ENCODE measurements around the gene VWA8. TPM values are rescaled to one million over a fixed set of nuclear protein-coding genes. Genes with fewer than 3 reads are reported as not detected.

VWA8 gene
- total RNA-seq, 5 donors from 2014 or later (not counting 1 experiment from before 2014, with no cell fraction given) = 17.8 to 27.1 (median 22.9) TPM

DNA sequence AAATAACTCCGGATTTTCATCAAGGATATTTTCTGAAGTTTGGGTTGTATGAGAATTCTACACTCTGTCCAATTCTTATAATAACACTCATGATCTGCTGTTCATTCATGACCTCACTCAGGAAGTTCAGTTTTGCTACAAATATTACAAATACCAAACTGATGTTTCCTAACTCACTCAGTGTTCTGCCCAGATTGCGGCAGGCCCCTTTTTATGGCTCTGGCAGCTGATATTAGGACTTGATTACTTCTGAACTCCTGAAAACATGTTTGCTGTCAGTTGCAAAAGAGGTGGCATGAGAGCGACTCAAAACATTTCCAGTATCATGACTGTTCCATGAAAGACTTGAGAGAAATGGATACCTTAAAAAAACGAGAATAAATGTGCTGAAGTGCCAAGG, 315.6 kb downstream of the VWA8 start:
- Mint-ChIP-seq H3K4me3 (no peak overlapping the region), H3K9me3 (no peaks in the 10 kb centered on the region), H3K36me3 (no peaks in the 10 kb centered on the region), H3K27me3 (no peaks in the 10 kb centered on the region), H3K27ac (no peak overlapping the region), H3K4me1 (peaks cover 0 to 4% (median 0%) of the 10 kb centered on the region in 3 donors)
- WGBS (ENCODE audit: insufficient coverage) = 56% methylated on average over 1 of the region's 4 CpGs
- Histone ChIP-seq H3K36me3 (ENCODE audit: control insufficient read depth in 2 of 2, extremely low read depth in 1 of 2, insufficient read depth in 1 of 2, low read length in 1 of 2) (no peaks in the 10 kb centered on the region), H3K9me3 (no peaks in the 10 kb centered on the region), H3K27me3 (replicated peaks in 1 of 2; ENCODE audit: control insufficient read depth in 2 of 2, extremely low read depth in 1 of 2, insufficient read depth in 2 of 2, low read length in 1 of 2) (no peaks in the 10 kb centered on the region), H3K4me1 (ENCODE audit: control insufficient read depth in 1 of 2, extremely low read depth in 1 of 2, insufficient read depth in 2 of 2, low read length in 2 of 2) (no peaks in the 10 kb centered on the region), H3K27ac (ENCODE audit: low read length) (no peak overlapping the region), H3K4me3 (ENCODE audit: control insufficient read depth in 1 of 2, extremely low read depth in 1 of 2, low read length in 1 of 2) (no peak overlapping the region)
- ChIA-PET CTCF (interaction anchor here in 1 of 2 donors (0.5 to 0.7 kb wide), 2 partner anchors 17 to 467 kb away, joined by 3 to 5 read pairs; no protein-coding TSS in a partner anchor), POLR2A (interaction anchor here in 1 of 2 donors (0.6 to 0.7 kb wide), 2 partner anchors 25 to 45 kb away, joined by 3 read pairs; no protein-coding TSS in a partner anchor)
- no peak for DNase-seq
- no peak for ATAC-seq (replicated peaks in 1 of 4)

DNA sequence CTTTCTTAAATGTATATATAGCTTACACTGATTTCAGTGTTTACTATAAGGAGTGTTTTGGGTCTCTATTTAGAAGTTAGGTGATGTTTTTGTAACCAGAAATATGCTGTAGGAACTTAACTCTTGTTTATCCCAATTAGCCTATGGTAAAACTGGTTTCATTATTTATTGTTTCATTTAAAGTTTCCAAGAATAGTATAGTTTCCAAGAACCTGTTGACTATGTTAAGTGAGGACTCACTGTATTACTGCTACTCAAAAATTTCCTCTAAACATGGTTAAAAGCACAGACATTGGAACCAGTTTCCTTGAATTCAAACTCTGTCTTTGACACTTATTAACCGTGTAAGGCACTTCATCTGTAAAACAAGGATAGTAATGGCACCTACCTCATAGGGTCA, 316.2 kb downstream of the VWA8 start:
- Histone ChIP-seq H3K27ac (ENCODE audit: low read length) (no peak overlapping the region), H3K27me3 (replicated peaks in 1 of 2; ENCODE audit: control insufficient read depth in 2 of 2, extremely low read depth in 1 of 2, insufficient read depth in 2 of 2, low read length in 1 of 2) (no peaks in the 10 kb centered on the region), H3K9me3 (no peaks in the 10 kb centered on the region), H3K4me3 (ENCODE audit: control insufficient read depth in 1 of 2, extremely low read depth in 1 of 2, low read length in 1 of 2) (no peak overlapping the region), H3K4me1 (ENCODE audit: control insufficient read depth in 1 of 2, extremely low read depth in 1 of 2, insufficient read depth in 2 of 2, low read length in 2 of 2) (no peaks in the 10 kb centered on the region), H3K36me3 (ENCODE audit: control insufficient read depth in 2 of 2, extremely low read depth in 1 of 2, insufficient read depth in 1 of 2, low read length in 1 of 2) (no peaks in the 10 kb centered on the region)
- Mint-ChIP-seq H3K36me3 (no peaks in the 10 kb centered on the region), H3K9me3 (no peaks in the 10 kb centered on the region), H3K4me1 (peaks cover 0 to 4% (median 0%) of the 10 kb centered on the region in 3 donors), H3K27me3 (no peaks in the 10 kb centered on the region), H3K4me3 (no peak overlapping the region), H3K27ac (no peak overlapping the region)
- CTCF ChIA-PET = no interaction called here
- DNase-seq = no peak
- ATAC-seq (replicated peaks in 1 of 4) = no peak
- POLR2A ChIA-PET = interaction anchor here in 1 of 2 donors (0.7 kb wide), 1 partner anchor 24 kb away, joined by 3 read pairs; no protein-coding TSS in a partner anchor
- WGBS (ENCODE audit: insufficient coverage) = no CpG with 5 or more reads among the region's 1 CpG

DNA sequence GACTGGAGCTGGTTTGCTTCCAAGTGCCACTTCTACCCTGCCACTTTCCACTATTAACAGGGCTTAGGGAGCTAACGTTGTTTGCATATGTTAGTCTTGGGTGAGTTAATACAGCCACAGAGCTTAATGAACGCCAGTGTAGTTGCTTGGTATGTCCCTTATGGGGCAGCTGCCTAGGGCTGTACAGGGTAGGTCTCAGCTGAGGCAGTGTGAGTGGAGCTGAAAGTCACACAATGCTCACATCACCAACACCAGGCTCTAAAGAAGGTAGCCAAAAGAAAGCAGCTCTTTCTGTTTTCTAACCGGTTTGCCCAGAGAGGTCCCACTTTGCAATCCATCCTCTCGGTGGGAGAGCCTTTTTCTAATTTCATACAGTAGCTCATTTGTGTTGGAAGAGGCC, 317.4 kb downstream of the VWA8 start:
- Mint-ChIP-seq H3K9me3 (no peaks in the 10 kb centered on the region), H3K27ac (no peak overlapping the region), H3K4me3 (no peak overlapping the region), H3K36me3 (peaks cover 8% of the 10 kb centered on the region), H3K4me1 (peaks cover 0 to 4% (median 0%) of the 10 kb centered on the region in 3 donors), H3K27me3 (no peaks in the 10 kb centered on the region)
- no peaks in the 10 kb centered on the region for H3K9me3 ChIP-seq
- no peaks in the 10 kb centered on the region for H3K4me1 ChIP-seq (ENCODE audit: control insufficient read depth in 1 of 2, extremely low read depth in 1 of 2, insufficient read depth in 2 of 2, low read length in 2 of 2)
- DNase-seq (no peak), ATAC-seq (replicated peaks in 1 of 4) (no peak)
- ChIA-PET CTCF (interaction anchor here in 1 of 2 donors (0.6 to 0.7 kb wide), 2 partner anchors 121 to 277 kb away, joined by 3 read pairs; no protein-coding TSS in a partner anchor), POLR2A (interaction anchor here in 1 of 2 donors (0.6 kb wide), 1 partner anchor 183 kb away, joined by 3 read pairs; no protein-coding TSS in a partner anchor)
- no peak overlapping the region for H3K4me3 ChIP-seq (ENCODE audit: control insufficient read depth in 1 of 2, extremely low read depth in 1 of 2, low read length in 1 of 2)
- H3K27me3 ChIP-seq (replicated peaks in 1 of 2; ENCODE audit: control insufficient read depth in 2 of 2, extremely low read depth in 1 of 2, insufficient read depth in 2 of 2, low read length in 1 of 2) = no peaks in the 10 kb centered on the region
- WGBS (ENCODE audit: insufficient coverage) = no CpG with 5 or more reads among the region's 4 CpGs
- H3K36me3 ChIP-seq (ENCODE audit: control insufficient read depth in 2 of 2, extremely low read depth in 1 of 2, insufficient read depth in 1 of 2, low read length in 1 of 2) = no peaks in the 10 kb centered on the region
- H3K27ac ChIP-seq (ENCODE audit: low read length) = no peak overlapping the region

DNA sequence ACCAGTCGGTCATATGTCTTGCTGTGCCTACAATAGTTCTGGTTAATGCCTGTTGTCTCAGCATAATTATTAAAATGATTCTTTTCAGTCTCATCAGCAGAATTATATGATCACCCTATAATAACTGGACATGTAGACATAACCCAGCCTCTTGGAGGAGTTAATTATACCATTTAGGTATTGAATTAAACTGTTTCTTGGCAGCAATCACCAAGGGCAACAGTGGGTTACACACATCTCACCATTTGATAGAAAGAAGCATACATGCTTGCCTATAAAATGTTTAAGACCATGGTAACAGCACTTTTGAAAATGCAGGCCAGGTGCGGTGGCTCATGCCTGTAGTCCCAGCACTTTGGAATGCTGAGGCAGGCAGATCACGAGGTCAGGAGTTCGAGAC, 318.9 kb downstream of the VWA8 start:
- CTCF ChIA-PET = interaction anchor here in 1 of 2 donors (0.6 kb wide), 1 partner anchor 550 kb away, joined by 5 read pairs; no protein-coding TSS in a partner anchor
- Mint-ChIP-seq H3K27ac (no peak overlapping the region), H3K9me3 (no peaks in the 10 kb centered on the region), H3K36me3 (peaks cover 15% of the 10 kb centered on the region), H3K4me1 (peaks cover 0 to 4% (median 0%) of the 10 kb centered on the region in 3 donors), H3K4me3 (no peak overlapping the region), H3K27me3 (no peaks in the 10 kb centered on the region)
- no peaks in the 10 kb centered on the region for H3K9me3 ChIP-seq
- no peaks in the 10 kb centered on the region for H3K36me3 ChIP-seq (ENCODE audit: control insufficient read depth in 2 of 2, extremely low read depth in 1 of 2, insufficient read depth in 1 of 2, low read length in 1 of 2)
- H3K27ac ChIP-seq (ENCODE audit: low read length) = no peak overlapping the region
- H3K4me3 ChIP-seq (ENCODE audit: control insufficient read depth in 1 of 2, extremely low read depth in 1 of 2, low read length in 1 of 2) = no peak overlapping the region
- ATAC-seq (replicated peaks in 1 of 4) = no peak
- POLR2A ChIA-PET = no interaction called here
- H3K4me1 ChIP-seq (ENCODE audit: control insufficient read depth in 1 of 2, extremely low read depth in 1 of 2, insufficient read depth in 2 of 2, low read length in 2 of 2) = no peaks in the 10 kb centered on the region
- no peaks in the 10 kb centered on the region for H3K27me3 ChIP-seq (replicated peaks in 1 of 2; ENCODE audit: control insufficient read depth in 2 of 2, extremely low read depth in 1 of 2, insufficient read depth in 2 of 2, low read length in 1 of 2)
- no CpG with 5 or more reads among the region's 4 CpGs for WGBS (ENCODE audit: insufficient coverage)
- DNase-seq = no peak

DNA sequence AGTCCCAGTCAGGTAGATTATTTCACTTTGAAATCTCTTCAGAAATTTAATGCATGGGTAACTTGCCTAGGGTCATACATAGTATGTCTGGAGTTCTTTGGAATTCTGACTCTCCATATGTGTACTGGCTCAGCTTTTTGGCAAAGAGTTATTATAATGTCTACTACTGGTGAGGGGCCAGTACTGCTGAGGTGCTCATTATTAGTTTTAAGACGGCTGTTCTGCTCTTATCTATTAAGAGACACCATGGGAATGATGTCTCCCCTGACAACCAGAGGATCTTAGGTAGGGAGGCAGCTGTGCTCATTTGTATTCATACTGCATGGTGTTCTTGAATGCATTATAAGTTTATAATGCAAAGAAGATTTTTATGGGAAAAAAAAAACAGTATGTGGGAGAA, 319.5 kb downstream of the VWA8 start:
- no peaks in the 10 kb centered on the region for H3K27me3 Mint-ChIP-seq
- POLR2A ChIA-PET = no interaction called here
- DNase-seq = no peak

DNA sequence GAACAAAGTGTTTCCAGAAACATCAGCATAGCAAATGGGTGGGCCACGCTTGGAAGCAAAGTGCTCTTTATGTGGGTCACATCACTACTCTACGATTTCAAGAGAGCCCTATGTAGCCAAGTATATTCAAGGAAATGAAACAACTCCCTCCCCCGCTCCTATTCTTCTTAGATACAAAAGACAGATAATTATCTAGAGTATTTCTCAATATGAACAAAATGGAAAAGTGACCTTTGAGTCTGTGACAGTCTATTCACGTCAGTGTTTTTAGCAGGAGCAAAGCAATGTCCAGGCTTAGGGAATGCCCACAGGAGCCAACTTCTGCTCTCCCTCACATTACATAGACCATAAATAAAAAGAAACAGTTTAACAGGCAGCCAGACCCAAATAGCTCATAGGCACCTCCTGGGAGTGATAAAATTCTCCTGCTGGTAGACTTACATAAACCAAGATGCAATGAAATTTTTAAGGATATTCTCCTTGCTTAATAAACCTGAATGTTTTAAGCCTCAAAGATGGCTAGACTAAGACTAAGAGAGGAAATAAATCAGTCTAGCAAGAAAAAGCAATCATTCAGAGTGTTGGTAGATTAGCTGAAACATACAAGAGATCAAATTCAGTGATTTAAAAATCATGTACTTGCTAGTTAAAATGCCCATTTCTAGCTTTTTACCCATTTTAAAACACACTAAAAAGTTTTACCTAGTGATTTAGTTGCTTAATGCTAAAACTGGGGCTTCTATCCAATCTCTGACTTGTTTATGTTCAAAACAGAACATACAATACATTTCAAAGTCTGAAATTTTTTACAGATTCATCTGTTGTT, 320.7 kb downstream of the VWA8 start:
- Mint-ChIP-seq H3K36me3 (peaks cover 15% of the 10 kb centered on the region), H3K27ac (no peak overlapping the region), H3K27me3 (no peaks in the 10 kb centered on the region), H3K9me3 (no peaks in the 10 kb centered on the region), H3K4me1 (peaks cover 0 to 4% (median 0%) of the 10 kb centered on the region in 3 donors), H3K4me3 (no peak overlapping the region)
- DNase-seq (no peak), ATAC-seq (replicated peaks in 1 of 4) (no peak)
- CTCF ChIA-PET = no interaction called here
- Histone ChIP-seq H3K4me1 (ENCODE audit: control insufficient read depth in 1 of 2, extremely low read depth in 1 of 2, insufficient read depth in 2 of 2, low read length in 2 of 2) (no peaks in the 10 kb centered on the region), H3K27me3 (replicated peaks in 1 of 2; ENCODE audit: control insufficient read depth in 2 of 2, extremely low read depth in 1 of 2, insufficient read depth in 2 of 2, low read length in 1 of 2) (no peaks in the 10 kb centered on the region), H3K36me3 (ENCODE audit: control insufficient read depth in 2 of 2, extremely low read depth in 1 of 2, insufficient read depth in 1 of 2, low read length in 1 of 2) (no peaks in the 10 kb centered on the region), H3K27ac (ENCODE audit: low read length) (no peak overlapping the region), H3K4me3 (ENCODE audit: control insufficient read depth in 1 of 2, extremely low read depth in 1 of 2, low read length in 1 of 2) (no peak overlapping the region), H3K9me3 (no peaks in the 10 kb centered on the region)
- WGBS (ENCODE audit: insufficient coverage) = no CpG with 5 or more reads among the region's 4 CpGs
- POLR2A ChIA-PET = no interaction called here

More for the DNA sequence above, 319.5 kb downstream of the VWA8 start:
- Histone ChIP-seq H3K4me3 (ENCODE audit: control insufficient read depth in 1 of 2, extremely low read depth in 1 of 2, low read length in 1 of 2) (no peak overlapping the region), H3K9me3 (no peaks in the 10 kb centered on the region), H3K36me3 (ENCODE audit: control insufficient read depth in 2 of 2, extremely low read depth in 1 of 2, insufficient read depth in 1 of 2, low read length in 1 of 2) (no peaks in the 10 kb centered on the region), H3K4me1 (ENCODE audit: control insufficient read depth in 1 of 2, extremely low read depth in 1 of 2, insufficient read depth in 2 of 2, low read length in 2 of 2) (no peaks in the 10 kb centered on the region), H3K27ac (ENCODE audit: low read length) (no peak overlapping the region), H3K27me3 (replicated peaks in 1 of 2; ENCODE audit: control insufficient read depth in 2 of 2, extremely low read depth in 1 of 2, insufficient read depth in 2 of 2, low read length in 1 of 2) (no peaks in the 10 kb centered on the region)
- no peak overlapping the region for H3K27ac Mint-ChIP-seq
- H3K4me1 Mint-ChIP-seq = peaks cover 0 to 4% (median 0%) of the 10 kb centered on the region in 3 donors
- no peak overlapping the region for H3K4me3 Mint-ChIP-seq
- WGBS (ENCODE audit: insufficient coverage) = no CpG with 5 or more reads among the region's 1 CpG
- ATAC-seq (replicated peaks in 1 of 4) = no peak
- H3K36me3 Mint-ChIP-seq = peaks cover 15% of the 10 kb centered on the region
- H3K9me3 Mint-ChIP-seq = no peaks in the 10 kb centered on the region
- CTCF ChIA-PET = no interaction called here

Data from T-cell (primary cell).